SKM-1 treated with dmso at 0.1 percent for 144 hours (cell line): ENCODE measurements around the gene UBTF.

Source experiments
- DNase-seq: peaks from one replicate; lab custom pipeline; 2025; ENCODE audit not compliant: unreplicated experiment; lab: John Stamatoyannopoulos, UW

The UBTF gene

DNA sequence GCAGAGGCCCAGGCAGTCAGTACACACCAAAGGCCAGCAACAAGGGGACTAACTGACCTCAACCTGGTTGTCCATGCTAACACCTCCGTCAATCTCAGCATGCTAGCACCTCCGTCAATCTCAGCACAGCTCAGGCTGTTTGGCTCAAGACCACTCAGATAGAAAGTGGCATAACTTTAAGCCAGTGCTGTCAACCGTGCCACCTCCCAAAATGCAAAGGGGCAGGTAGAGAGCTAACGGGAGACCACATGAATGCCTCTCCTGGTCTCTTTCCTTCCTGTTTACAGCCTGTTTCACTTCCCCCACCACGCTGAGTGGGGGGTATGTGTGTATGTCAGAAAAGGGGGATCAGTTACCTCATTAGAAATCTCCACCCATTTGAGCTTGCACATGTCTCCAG, 3.3 kb downstream of the UBTF start:
- DNase-seq = no peak

DNA sequence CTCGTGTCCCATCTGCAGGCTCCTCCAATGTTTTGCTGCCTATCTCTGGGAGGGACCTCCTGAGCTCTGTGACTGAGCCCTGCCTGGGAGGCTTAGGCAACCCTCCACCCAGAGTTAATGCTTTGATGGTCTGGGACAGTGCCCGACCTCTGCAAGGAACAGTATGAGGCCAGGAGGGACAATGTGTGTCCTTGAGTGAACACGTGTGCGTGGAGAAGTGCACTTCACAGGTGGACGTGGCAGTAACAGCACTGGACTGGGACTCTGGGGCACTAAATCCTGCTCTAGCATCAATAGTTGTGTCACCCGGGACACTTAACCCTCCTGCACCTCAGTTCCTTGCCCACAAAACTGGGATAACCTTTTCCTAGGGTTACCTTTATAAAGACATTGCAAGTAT, 4.6 kb downstream of the UBTF start:
- no peak for DNase-seq

DNA sequence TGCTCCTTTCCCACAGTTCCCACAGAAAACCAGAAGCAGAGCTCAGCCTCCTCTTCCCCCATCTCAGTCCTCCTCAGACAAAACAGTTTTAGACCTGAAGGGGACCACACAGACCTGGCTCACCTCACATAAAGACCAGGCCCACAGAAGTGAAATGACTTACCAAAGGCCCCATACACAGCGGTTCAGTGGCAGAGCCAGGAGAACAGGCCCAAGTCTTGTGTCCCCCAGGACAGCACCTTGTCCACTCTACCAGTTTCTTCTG, 5.3 kb downstream of the UBTF start:
- no peak for DNase-seq

DNA sequence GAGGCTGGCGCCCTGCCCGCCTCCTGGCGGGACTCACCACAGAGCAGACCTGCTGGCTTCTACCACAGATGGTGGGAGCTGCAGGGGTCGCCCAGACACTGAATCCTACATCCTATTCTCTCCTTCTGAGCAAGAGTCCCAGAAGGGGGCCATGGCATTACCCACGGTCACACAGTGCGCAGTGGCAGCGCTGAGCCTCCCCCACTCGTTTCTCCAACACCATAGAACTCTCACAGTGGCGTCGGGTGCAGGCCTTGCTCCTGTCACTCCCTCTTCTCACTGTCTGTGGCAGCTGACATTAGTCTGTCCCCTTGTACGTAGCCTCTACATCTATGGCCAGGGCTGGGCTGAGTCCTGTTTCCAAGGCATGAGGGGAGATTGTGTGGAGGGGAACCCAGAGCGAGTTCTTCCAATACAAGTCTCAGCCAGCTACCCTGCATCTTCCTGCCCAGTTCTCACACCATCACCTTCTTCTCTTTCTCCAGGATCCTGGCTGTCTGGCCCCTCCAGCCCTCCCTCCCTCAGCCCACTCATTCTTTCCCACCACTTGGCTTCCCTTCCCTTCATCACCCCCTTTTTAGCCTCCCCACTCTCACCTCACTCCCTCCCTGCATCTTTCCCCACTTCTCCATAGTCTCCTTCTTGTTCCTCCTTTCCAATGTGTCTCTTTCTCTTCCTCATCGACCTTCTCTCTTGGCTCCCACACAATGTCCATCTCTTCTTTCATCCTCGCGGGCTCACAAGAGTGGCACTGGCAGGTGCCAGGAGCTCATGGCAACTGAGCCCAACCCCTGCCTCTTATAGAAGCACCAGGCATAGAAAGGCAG, 5.9 kb downstream of the UBTF start:
- DNase-seq = no peak

DNA sequence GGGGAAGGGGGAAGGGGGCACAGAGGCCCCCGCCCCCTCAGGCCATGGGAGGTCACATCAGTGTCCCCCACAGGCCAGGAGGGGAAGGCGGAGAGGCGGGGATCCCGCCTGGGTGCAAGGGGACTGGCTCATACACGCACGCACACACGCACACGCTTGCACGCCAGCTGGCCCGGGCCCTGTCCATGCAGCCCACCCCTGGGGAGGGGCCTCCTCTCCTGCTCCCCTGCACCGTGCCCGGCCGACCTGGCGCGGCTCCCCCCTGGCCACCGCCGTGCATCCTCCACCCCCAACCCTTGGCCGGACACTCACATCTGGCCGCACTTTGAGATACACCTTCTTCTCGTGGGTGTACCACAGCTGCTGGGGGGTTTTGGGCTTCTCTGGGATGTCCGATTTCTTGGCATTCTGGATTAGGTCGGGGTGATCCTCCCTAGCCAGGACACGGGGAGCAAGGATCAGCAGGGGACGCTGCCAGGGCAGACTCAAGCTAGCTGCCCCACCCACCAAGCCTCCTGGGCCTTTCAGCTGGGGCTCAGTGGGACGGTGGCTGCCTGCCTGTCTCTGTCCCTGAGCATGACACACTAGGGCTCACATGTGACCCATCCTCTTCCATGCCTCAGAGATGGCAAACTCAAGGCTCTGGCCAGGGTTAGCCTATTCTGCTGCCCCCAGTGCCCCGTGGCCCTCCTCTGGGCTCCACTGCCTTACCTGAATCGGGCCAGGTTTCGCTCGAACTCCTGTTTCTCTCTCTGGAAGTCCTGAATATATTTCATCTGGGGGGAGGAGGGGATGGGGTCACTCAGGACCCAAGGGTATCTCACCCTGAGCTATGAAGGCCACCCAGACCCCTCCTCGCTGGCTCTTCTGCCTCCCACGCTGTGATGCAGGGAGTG, 6.7 kb downstream of the UBTF start:
- DNase-seq = no peak

DNA sequence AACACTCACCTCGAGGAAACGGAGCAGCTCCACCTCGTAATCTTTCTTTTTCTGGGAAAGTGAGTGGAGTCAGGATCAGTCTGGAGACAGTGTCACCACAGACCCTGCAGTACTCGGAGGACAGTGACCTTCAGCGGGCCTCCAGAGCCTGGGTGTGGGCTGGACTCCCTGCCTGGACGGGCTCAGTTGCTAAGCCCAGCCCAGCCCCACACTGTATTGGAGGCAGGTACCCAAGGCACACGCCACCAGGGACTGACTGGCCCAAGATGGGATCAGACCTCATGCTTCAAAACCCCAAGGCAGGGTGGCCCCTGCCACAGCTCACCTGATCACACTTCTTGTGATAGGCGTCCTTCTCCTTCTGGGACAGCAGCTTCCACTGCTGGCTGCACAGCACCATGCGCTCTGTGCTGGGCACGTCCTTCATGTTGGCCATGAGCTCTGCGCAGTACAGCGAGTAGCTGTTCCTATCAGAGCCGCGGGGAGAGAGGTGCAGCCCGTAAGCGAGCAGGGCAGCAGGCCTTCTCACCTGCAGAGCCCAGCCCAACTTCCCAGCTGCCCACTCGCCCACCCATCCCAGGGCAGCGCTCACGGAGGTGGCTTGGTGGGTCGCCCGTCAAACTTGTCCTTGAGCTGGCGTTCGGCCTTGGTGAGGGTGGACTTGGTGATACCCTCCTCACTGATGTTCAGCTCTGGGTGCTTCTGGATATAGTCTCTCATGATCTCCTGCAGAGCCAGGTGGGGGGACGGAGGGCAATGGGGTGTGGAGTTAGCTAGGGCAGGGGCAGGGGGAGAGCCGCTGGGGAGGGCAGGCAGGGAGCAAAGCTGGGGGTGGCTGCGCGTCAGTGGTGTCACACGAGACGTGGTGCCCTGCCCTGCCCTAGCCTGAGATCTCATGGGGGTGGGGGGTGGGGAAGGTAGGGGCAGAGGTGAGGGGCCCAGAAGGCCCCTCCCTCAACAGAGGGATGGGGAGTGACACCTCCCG, 7.9 kb downstream of the UBTF start:
- no peak for DNase-seq

DNA sequence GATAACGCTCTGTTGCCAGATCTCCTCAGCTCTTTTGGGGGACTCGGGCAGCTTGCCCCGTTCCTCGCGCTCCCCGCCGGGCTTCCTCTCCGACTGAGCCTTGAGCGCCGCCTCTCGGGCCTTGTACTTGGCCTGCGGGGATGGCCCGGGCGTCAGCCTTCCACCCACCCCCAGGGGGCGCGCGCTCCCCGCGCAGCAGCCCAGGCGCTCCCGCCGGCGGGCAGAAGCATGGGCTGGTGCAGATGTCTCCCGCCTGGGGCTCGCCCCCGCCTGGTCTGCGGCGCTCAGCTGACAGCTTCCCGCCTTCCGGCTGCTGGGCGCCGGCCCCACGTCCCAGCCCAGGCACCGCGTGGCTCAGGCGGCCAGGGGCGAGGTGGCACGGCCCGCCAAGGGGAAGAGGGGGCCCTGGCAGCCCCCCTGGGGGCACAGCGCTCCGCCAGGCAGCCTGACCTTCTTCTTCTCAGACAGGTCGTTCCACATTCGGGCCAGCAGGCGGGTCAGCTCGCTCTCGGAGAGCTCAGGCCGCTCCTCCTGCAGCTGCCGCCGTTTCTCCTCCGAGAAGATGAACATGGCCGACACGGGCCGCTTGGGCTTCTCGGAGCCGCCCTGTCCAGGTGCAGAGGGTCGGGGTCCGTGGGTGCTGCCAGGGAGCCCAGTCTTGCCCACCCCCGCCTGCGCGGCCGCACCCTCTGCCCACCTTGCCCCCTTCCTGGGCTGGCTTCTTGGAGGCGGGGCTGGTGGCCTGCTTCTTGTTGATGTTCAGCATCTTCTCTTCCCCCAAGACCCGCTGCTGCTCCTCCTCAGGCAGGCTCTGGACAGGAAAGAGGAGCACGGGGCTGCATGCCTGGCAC, 8.9 kb downstream of the UBTF start:
- DNase-seq = peak; percentile 58

DNA sequence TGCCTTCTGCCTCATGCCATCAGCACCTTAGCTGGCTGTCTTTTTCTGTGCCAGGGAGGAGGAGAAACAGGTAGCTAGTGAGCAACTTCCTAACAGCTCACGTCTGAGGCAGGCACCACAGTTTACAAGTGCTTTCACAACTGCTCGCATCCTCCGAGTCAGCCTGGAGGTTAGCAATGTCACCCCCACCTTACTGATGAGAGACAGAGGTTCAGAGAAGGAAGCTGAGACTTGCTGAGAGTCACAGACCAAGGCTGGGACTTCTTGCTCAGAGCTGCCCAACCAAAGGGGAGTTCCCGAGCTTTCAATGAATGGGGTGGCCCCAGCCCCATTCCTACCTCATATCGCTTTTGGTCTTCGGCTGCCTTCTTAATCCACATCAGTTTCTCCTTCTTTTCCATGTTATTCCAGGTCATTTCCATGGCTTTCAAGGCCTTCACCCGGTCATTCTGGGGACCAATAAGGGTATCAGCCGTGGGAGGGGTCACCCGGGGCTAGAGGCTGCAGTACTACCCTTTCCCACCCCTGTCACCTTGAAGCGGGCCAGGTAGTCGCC, 9.6 kb downstream of the UBTF start:
- DNase-seq = no peak

DNA sequence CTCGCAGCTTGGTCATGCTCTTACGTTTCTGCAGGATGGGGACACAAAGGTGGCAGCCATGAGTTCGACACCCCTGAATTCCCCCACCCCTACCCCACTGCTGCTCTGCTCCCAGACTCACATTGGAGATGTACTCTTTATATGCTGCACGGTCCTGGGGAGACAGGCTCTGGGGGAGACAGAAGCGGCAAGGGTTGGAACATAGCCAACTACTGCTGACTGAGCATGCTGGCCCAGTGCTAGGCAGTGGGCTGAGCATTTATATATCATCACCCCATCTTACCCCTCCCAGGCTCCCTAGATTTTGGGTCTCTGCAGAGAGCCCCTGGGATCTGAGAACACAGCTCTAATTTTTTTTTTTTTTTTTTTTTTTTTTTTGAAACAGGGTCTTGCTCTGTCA, 11.7 kb downstream of the UBTF start:
- DNase-seq = no peak

DNA sequence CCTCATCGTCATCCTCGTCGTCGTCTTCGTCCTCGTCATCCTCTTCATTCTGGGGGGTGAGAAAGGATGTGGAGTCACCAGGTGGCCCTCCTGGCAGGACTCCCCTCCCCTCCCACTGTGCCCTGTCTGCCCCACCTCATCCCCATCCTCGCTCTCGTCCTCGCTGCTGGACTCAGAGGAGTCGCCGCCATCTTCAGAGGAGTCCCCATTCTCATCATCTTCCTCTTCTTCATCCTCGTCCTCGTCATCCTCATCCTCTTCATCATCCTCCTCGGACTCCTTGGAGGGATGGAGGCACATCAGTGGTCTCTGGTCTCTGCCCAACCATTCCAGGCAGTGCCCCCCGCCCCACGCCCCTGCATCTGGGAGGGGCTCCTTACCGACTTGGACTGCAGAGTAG, 12.2 kb downstream of the UBTF start:
- no peak for DNase-seq

DNA sequence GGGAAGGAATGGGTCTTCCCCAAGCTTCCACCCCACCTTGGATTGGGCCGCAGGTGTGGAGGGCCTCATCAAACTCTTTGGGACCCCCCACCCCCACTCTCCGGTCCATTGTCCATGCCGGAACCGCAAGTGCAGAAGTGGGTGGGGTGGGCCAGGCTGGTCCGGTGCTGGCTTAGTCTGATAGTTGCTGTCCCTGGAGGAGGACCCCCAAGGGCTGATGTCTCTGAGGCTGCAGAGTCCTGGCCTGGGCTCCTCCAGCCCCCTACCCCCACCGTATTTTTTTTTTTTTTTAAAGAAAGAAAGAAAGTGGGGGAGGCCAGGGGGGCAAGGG, 12.7 kb downstream of the UBTF start:
- DNase-seq = no peak

DNA sequence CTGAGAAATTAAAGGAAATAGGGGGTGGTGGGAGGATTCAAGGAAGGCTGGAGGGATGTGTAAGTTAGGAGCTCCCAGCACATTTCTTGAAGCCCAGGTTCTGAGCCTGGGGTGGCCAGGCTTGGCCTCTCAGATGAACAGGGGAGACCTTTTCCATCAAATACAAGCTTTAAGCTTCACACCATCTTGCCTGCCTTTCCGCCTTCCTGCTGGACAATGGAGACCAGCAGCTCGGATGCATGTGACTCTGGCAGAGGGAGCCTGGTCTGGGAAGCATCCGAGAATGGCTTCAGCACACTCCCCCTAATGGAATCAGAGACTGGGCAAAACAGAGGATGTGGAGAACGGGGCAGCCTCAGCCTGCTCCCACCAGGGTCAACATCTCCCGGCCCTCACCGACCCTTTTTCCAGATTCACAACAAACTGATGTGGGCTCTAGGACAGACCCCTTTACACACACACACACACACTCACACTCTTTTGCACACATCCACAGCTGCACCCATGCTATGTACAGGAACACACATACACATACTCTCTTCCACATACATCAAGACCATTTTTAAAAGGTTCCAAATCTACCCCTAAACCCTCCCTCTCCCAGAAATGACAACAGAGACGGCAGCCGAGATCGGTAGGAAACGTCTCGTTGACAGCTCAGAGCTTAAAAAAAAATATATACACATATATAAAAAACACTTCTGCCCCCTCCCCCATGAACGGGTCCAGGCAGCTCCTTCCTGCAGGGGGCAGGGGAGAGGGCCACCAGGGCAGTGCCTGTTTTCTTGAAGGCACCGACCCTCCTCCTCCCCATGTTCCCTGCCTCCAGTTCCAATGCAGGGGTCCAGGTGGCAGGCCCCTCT, 13.3 kb downstream of the UBTF start:
- no peak for DNase-seq

DNA sequence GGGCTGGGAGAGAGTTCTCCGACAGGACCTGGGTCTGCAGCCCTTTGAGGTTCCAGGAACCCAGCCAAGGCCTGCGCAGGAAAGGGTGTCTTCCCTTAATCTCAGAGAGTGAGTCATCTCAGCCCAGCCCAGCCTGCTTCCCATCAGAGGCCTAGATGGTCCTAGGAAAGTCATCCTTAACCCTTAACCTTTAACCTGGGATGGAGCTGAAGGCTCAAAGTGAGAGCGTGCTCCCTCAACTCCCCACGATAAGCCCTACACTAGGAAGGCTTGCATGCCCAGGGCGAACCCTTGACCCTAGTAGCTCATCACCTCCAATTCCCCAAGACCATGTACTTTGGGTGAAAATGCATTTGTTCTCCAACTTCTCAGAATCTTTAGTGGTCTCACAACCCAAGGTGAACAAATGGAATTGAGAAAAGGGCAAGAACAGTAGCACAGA, 15.0 kb downstream of the UBTF start:
- no peak for DNase-seq

DNA sequence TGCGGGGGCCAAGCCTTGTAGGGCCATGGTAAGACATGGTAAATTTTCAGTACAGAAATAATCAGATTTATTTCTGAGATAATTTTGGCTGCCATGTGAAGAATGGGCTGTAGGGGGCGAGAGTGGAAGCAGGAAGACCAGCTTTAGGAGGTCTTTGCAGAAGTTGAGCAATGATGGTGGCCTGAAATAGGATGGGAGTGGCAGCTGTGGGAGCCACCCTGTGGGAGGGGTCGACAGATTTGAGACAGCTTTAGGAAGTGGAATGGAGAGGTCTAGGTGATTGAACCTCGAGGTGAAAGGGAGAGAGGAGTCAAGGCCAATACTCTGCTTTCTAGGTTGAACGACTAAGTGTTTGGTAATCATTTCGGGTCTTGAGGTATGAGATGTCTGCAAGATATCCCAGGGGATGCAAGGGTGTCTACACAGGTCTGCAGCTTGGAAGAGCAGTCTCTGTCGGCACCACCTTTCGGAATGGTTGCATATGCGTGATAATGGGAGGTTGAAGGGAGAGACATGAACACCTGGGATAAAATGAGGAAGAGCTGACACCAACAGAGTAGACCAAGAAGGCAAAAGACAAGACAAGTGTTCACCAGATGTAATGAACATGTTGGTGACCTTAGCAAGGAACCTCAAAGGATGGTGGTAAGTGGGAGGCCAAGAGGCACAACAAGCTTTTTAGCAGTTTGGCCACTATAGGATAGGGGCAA, 15.6 kb downstream of the UBTF start:
- DNase-seq = peak; percentile 74

DNA sequence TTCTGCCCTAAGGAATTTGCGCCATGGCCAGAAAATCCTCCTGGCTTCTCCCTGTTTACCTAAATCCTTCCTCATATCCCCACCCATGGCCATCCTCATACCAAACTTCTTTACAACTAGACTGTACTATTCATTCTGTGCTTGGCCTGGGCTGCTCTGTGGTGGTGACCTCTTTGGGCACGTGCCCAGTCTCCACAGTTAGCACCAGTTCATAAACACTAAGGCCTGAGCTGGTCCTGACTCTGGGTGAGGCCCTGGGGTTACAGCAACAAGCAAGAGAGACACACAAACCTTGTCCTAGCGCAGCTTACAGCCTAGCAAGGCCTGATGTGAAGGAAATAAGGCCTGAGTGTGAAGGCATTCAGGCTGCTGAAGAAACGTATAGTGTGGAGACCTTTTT, 16.7 kb downstream of the UBTF start:
- no peak for DNase-seq

DNA sequence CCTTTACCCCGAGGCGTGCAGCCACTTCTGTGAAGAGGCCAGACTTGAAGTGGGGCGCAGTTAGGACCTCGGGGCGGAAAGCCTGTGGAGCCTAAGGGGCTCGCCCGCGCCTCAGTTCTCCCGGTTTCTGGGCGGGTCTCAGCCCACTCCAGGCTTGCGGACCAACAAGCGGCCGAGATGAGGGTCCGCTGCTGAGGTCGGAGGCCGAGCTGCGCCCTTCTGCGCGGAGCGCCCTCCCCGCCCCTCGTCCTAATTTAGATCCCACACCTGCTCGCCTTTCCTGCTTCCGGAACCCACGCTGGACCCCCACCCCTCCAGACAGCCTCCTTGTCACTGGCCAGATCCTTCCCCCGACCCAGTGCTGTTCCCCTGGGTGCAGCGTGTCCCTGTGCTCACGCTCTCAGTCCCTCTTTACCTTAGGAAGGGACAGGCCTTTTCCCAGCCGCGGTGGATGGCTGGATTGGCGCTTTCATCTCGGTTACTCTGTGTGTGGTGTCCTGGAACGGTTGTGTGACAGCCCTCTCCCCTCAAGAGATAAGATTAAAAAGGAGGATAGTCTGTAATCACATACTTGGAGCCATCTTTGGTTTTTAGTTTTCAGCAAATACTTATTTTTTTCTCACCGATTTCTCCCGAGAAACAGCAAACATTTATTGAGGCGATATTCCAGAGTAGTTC, 18.9 kb downstream of the UBTF start:
- DNase-seq = no peak

DNA sequence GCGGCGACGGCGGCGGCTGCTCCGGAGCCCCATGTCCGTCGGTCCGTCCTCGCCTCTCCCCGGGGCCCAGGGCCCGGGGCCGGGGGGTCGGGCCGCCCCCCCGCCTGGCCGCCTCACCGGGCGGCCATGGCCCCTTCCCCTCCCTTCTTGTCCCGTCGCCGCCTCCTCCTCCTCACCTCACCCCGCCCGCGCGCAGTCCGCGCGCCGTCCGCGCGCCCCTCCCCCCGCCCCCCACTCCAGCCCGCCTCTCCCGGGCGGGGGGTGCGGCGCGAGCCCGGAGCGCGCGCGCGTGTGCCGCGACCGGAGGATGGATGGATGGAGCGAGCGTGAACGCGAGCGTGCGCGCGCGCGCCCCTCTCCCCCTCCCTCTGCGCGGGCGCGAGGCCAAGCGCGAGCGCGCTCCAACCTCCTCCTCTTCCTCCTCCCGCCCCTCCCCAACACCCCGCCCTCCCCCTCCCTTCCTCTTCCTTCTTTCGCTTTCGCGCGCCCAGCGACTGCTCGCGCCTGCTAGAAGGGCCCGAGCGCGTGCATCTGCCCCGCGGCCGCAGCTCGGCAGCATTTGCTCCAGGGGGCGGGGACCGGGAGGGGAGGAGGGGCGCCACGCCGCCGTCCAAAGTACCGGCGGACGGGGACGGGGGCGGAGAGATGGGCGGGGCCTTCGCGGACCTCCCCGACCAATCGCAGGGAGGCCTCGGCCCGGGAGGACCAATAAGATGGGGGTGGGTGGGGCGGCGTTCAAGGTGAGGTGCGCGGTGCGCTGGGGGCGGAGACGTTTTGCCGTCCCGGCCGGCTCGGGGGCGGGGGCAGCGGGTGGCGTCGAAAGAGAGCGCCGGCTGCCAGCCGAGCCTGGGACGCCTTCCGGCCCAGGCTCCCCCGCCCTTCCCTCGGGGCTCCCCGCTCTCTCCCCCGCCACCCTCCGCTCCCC, 19.7 kb downstream of the UBTF start, which contains the start of gene ATXN7L3:
Gene ATXN7L3, minus strand, starts transcription at position 332 of the 925 bp plus-strand sequence. CDS start 1,814 bp downstream, outside the sequence.
- DNase-seq = peak; percentile 95
